A673 (cell line): ENCODE data around the gene PDGFB.

ENCODE experiments used
- CTCF ChIP-seq: fragments of 300-800, 200-600 bp; sonication (generic); conservative IDR thresholded peaks from 2 replicates; pipeline ENCODE4 v1.5.1; 2017; ENCODE audit warnings: low read depth, mild to moderate bottlenecking, antibody characterized with exemption, low read length, moderate library complexity, mixed read lengths
- EZH2 ChIP-seq: fragments of 200-600 bp; sonication (generic); IDR thresholded peaks from 2 replicates; pipeline ENCODE4 v1.6.1; 2017; ENCODE audit warnings: borderline replicate concordance, low read depth, mild to moderate bottlenecking, mixed read lengths, antibody characterized with exemption, low read length; ENCODE audit not compliant: poor library complexity, severe bottlenecking

- TF ChIP-seq CTCF (no peak), EZH2 (no peak)
Measured at GRCh38 chr22:39207141-39208012, 37.4 kb downstream of the PDGFB start.
